Mammary epithelial cell (primary cell): Measurements from ENCODE around the gene LRRC72.

Source experiments
- EZH2 ChIP-seq: IDR thresholded peaks from 2 replicates; pipeline ENCODE4 v1.6.1; 2012; ENCODE audit warnings: low read length, inconsistent platforms, borderline replicate concordance
- TF ChIP-seq, protein P1 (sequence below), 2 donors: IDR thresholded peaks in 1 of 2; conservative IDR thresholded peaks in 1 of 2; 2 replicates each; pipeline ENCODE4 v1.5.1; 2011 to 2012; ENCODE audit warnings: inconsistent platforms in 2 of 2, low read length in 2 of 2, mild to moderate bottlenecking in 2 of 2, control low read depth in 1 of 2, low read depth in 1 of 2; ENCODE audit not compliant: insufficient read depth in 1 of 2; ENCODE audit errors: extremely low read depth in 1 of 2

DNA sequence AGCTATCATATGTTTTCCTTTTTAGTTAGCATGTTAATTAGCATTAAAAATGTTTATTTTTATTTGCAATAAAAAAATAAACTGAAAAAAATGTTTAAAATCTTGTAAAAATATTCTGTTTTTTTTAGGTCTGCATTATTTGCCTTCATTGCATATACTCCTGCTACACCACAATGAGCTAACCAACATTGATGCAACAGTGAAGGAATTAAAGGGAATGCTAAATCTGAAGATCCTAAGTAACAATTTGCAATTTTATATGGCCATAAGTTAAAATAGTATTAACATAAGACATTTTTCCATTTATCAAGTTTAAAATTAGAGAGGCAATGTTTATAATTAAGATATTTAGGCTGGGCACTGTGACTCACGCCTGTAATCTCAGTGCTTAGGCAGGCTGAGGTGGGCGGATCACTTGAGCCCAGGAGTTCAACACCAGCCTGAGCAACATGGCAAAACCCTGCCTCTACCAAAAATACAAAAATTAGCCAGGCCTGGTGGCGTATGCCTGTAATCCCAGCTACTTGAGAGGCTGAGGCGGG, 32.2 kb downstream of the LRRC72 start:
- TF ChIP-seq, protein P1, sequence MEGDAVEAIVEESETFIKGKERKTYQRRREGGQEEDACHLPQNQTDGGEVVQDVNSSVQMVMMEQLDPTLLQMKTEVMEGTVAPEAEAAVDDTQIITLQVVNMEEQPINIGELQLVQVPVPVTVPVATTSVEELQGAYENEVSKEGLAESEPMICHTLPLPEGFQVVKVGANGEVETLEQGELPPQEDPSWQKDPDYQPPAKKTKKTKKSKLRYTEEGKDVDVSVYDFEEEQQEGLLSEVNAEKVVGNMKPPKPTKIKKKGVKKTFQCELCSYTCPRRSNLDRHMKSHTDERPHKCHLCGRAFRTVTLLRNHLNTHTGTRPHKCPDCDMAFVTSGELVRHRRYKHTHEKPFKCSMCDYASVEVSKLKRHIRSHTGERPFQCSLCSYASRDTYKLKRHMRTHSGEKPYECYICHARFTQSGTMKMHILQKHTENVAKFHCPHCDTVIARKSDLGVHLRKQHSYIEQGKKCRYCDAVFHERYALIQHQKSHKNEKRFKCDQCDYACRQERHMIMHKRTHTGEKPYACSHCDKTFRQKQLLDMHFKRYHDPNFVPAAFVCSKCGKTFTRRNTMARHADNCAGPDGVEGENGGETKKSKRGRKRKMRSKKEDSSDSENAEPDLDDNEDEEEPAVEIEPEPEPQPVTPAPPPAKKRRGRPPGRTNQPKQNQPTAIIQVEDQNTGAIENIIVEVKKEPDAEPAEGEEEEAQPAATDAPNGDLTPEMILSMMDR (conservative IDR thresholded peaks at IDR 0.05 in 1 of 2, IDR thresholded peaks at IDR 0.05 in 1 of 2; ENCODE audit: extremely low read depth in 1 of 2, insufficient read depth in 1 of 2, low read depth in 1 of 2, low read length in 2 of 2) = no peak
- no peak for TF ChIP-seq EZH2
